H1 (cell line): ENCODE measurements around the gene CTRL. TPM values are rescaled to one million over a fixed set of nuclear protein-coding genes. Genes with fewer than 3 reads are reported as not detected.
A peak's percentile ranks its signal among the peaks of the same experiment; 100 is the strongest.

Experiments used
- CTCF ChIA-PET: fragments of 300-600 bp; sonication (Branson Sonifier 250); formaldehyde crosslinking; loops from one replicate; lab custom pipeline; 2021; ENCODE audit not compliant: partially characterized antibody; lab: Charles Lee
- POLR2A ChIA-PET: fragments of 300-600 bp; sonication (Branson Sonifier 250); formaldehyde crosslinking; loops from one replicate; lab custom pipeline; 2021; ENCODE audit warnings: inconsistent platforms; ENCODE audit not compliant: partially characterized antibody; lab: Charles Lee
- DNase-seq, 2 experiments: peaks; one replicate each; pipeline versions ENCODE4 v3.0.0 to v3.0.0-alpha.2; 2010 to 2022; ENCODE audit warnings: low spot score in 2 of 2, low read depth in 1 of 2, mixed read lengths in 1 of 2
- FAIRE-seq: peaks from 2 replicates; lab custom pipeline; 2011; peaks lifted over from hg19 to GRCh38; lab: Jason Lieb, UNC
- H2AFZ ChIP-seq: 2 replicates; pipeline ENCODE4 v1.8.1; 2012; ENCODE audit warnings: low read length, inconsistent platforms
- H2AK5ac ChIP-seq: 2 replicates; pipeline ENCODE4 v1.6.1; 2013; ENCODE audit warnings: low read depth, low read length
- H2BK120ac ChIP-seq: replicated peaks from 2 replicates; pipeline ENCODE3; 2013; ENCODE audit warnings: low read depth, low read length, inconsistent platforms
- H2BK12ac ChIP-seq: 2 replicates; pipeline ENCODE4 v1.6.1; 2013; ENCODE audit warnings: low read depth, low read length
- H2BK15ac ChIP-seq: 2 replicates; pipeline ENCODE4 v1.6.1; 2013; ENCODE audit warnings: low read length
- H2BK20ac ChIP-seq: 2 replicates; pipeline ENCODE4 v1.6.1; 2013; ENCODE audit warnings: low read length
- H2BK5ac ChIP-seq: 2 replicates; pipeline ENCODE4 v1.6.1; 2013; ENCODE audit warnings: low read depth, low read length
- H3K14ac ChIP-seq: 2 replicates; pipeline ENCODE4 v1.6.1; 2013; ENCODE audit warnings: inconsistent platforms; ENCODE audit not compliant: insufficient read length
- H3K18ac ChIP-seq: 2 replicates; pipeline ENCODE4 v1.6.1; 2013; ENCODE audit warnings: low read length; ENCODE audit errors: extremely low read depth
- H3K23ac ChIP-seq: 2 replicates; pipeline ENCODE4 v1.6.1; 2013; ENCODE audit warnings: inconsistent platforms; ENCODE audit not compliant: insufficient read length
- H3K23me2 ChIP-seq: 2 replicates; pipeline ENCODE4 v1.6.1; 2013; ENCODE audit warnings: low read depth, low read length
- H3K27ac ChIP-seq: 2 replicates; pipeline ENCODE4 v1.6.1; 2011; ENCODE audit warnings: low read depth, low read length, inconsistent platforms
- H3K27me3 ChIP-seq, 4 experiments: replicated peaks in 1 of 4; 1 replicate in 1 of 4; 2 replicates in 3 of 4; pipeline versions ENCODE4 v1.6.1 to v1.8.1; 2011 to 2013; ENCODE audit warnings: low read length in 3 of 4, mild to moderate bottlenecking in 3 of 4, inconsistent platforms in 2 of 4, mixed read lengths in 2 of 4, moderate library complexity in 1 of 4; ENCODE audit not compliant: control insufficient read depth in 3 of 4, insufficient read depth in 3 of 4; ENCODE audit errors: extremely low read depth in 1 of 4
- H3K36me3 ChIP-seq, 4 experiments: 2 replicates each; pipeline versions ENCODE4 v1.6.1 to v1.8.1; 2011 to 2013; ENCODE audit warnings: mild to moderate bottlenecking in 4 of 4, low read length in 3 of 4, moderate library complexity in 2 of 4, control low read depth in 1 of 4, inconsistent platforms in 1 of 4; ENCODE audit not compliant: insufficient read depth in 4 of 4, control insufficient read depth in 2 of 4
- H3K4ac ChIP-seq: replicated peaks from 2 replicates; pipeline ENCODE3; 2013; ENCODE audit warnings: low read length, low read depth, mixed read lengths, inconsistent platforms; ENCODE audit not compliant: insufficient read length
- H3K4me1 ChIP-seq, 4 experiments: replicated peaks in 1 of 4; 1 replicate in 1 of 4; 2 replicates in 3 of 4; pipeline versions ENCODE4 v1.6.1 to v1.8.1; 2011 to 2013; ENCODE audit warnings: low read length in 3 of 4, inconsistent platforms in 2 of 4, mixed read lengths in 1 of 4; ENCODE audit not compliant: insufficient read depth in 4 of 4, control insufficient read depth in 3 of 4
- H3K4me2 ChIP-seq, 2 experiments: 2 replicates each; pipeline versions ENCODE4 v1.6.1 to v1.8.1; 2011 to 2013; ENCODE audit warnings: low read depth in 2 of 2, low read length in 2 of 2, control low read depth in 1 of 2, inconsistent platforms in 1 of 2, mild to moderate bottlenecking in 1 of 2; ENCODE audit not compliant: insufficient read depth in 1 of 2
- H3K4me3 ChIP-seq, 4 experiments: fragments of 200-600, 300-600 bp in 1 of 4; sonication (generic), shearing (Covaris generic), sonication (Bioruptor Twin) in 1 of 4; 2 replicates each; pipeline versions ENCODE4 v1.5.1 to v1.8.1; 2011 to 2016; ENCODE audit warnings: low read length in 4 of 4, low read depth in 3 of 4, control low read depth in 2 of 4, inconsistent platforms in 2 of 4, mild to moderate bottlenecking in 2 of 4, mixed read lengths in 1 of 4, moderate library complexity in 1 of 4; ENCODE audit not compliant: insufficient read depth in 2 of 4; ENCODE audit errors: extremely low read depth in 1 of 4
- H3K56ac ChIP-seq: replicated peaks from 2 replicates; pipeline ENCODE3; 2013; ENCODE audit warnings: low read depth, mild to moderate bottlenecking, mixed read lengths, low read length, inconsistent platforms; ENCODE audit not compliant: insufficient read length
- H3K79me1 ChIP-seq: 2 replicates; pipeline ENCODE4 v1.6.1; 2013; ENCODE audit warnings: low read depth, low read length, control low read depth
- H3K79me2 ChIP-seq, 2 experiments: 2 replicates each; pipeline versions ENCODE4 v1.6.1 to v1.8.1; 2012 to 2013; ENCODE audit warnings: low read length in 2 of 2, mild to moderate bottlenecking in 2 of 2, inconsistent platforms in 1 of 2; ENCODE audit not compliant: insufficient read depth in 2 of 2, control insufficient read depth in 1 of 2
- H3K9ac ChIP-seq, 4 experiments: replicated peaks in 1 of 4; 1 replicate in 1 of 4; 2 replicates in 3 of 4; pipeline versions ENCODE4 v1.6.1 to v1.8.1; 2011 to 2013; ENCODE audit warnings: low read depth in 3 of 4, low read length in 3 of 4, control low read depth in 2 of 4, mild to moderate bottlenecking in 2 of 4, moderate library complexity in 2 of 4, inconsistent platforms in 1 of 4; ENCODE audit errors: extremely low read depth in 1 of 4
- H3K9me3 ChIP-seq, 2 experiments: 2 replicates each; pipeline versions ENCODE4 v1.6.1 to v1.8.1; 2012 to 2013; ENCODE audit warnings: mild to moderate bottlenecking in 2 of 2, moderate library complexity in 2 of 2, control low read depth in 1 of 2, inconsistent platforms in 1 of 2, low read depth in 1 of 2, low read length in 1 of 2, mixed read lengths in 1 of 2; ENCODE audit not compliant: insufficient read depth in 2 of 2
- H4K20me1 ChIP-seq, 2 experiments: replicated peaks in 1 of 2; 2 replicates each; pipeline versions ENCODE3 to v1.8.1; 2011 to 2013; ENCODE audit warnings: inconsistent platforms in 2 of 2, low read length in 2 of 2, mild to moderate bottlenecking in 1 of 2; ENCODE audit not compliant: insufficient read depth in 2 of 2, control insufficient read depth in 1 of 2
- H4K5ac ChIP-seq: 2 replicates; pipeline ENCODE4 v1.6.1; 2013; ENCODE audit warnings: low read length, low read depth, mixed read lengths, inconsistent platforms; ENCODE audit not compliant: insufficient read length
- H4K8ac ChIP-seq: 2 replicates; pipeline ENCODE4 v1.8.0; 2013; ENCODE audit warnings: mild to moderate bottlenecking, moderate library complexity, low read length, inconsistent platforms; ENCODE audit not compliant: insufficient read depth; ENCODE audit errors: extremely low read depth
- H4K91ac ChIP-seq: replicated peaks from 2 replicates; pipeline ENCODE3; 2013; ENCODE audit warnings: low read length, mixed read lengths, inconsistent platforms; ENCODE audit not compliant: insufficient read length
- KDM1A ChIP-seq: fragments of 200-600, 300-600 bp; sonication (generic); IDR thresholded peaks from 2 replicates; pipeline ENCODE4 v1.7.1; 2016; ENCODE audit warnings: mild to moderate bottlenecking, low read length, borderline replicate concordance
- KDM4A ChIP-seq: IDR thresholded peaks from one replicate; pipeline ENCODE4 v1.7.1; 2012; ENCODE audit warnings: low read depth, mild to moderate bottlenecking, moderate library complexity, low read length, inconsistent platforms; ENCODE audit not compliant: severe bottlenecking
- PHF8 ChIP-seq: fragments of 200-600 bp; sonication (generic); conservative IDR thresholded peaks from 2 replicates; pipeline ENCODE4 v1.7.1; 2012; ENCODE audit warnings: low read depth, mild to moderate bottlenecking, inconsistent platforms, low read length, moderate library complexity
- RAD21 ChIP-seq, 2 experiments: IDR thresholded peaks in 1 of 2; conservative IDR thresholded peaks in 1 of 2; 2 replicates each; pipeline ENCODE4 v1.6.1; 2011; ENCODE audit warnings: low read depth in 2 of 2, low read length in 2 of 2, improper control_type of control experiment in 1 of 2, inconsistent platforms in 1 of 2, mild to moderate bottlenecking in 1 of 2, moderate library complexity in 1 of 2
- SAP30 ChIP-seq: fragments of 300-600 bp; sonication (generic); IDR thresholded peaks from 2 replicates; pipeline ENCODE4 v1.7.1; 2012; ENCODE audit warnings: low read length, moderate library complexity, mild to moderate bottlenecking, inconsistent platforms; ENCODE audit not compliant: insufficient read depth, insufficient replicate concordance
- TAF1 ChIP-seq: IDR thresholded peaks from 2 replicates; pipeline ENCODE4 v1.6.1; 2011; ENCODE audit warnings: mild to moderate bottlenecking, low read depth, low read length
- YY1 ChIP-seq: IDR thresholded peaks from 2 replicates; pipeline ENCODE4 v1.6.1; 2011; ENCODE audit warnings: low read depth, mild to moderate bottlenecking, low read length
- WGBS, 2 experiments: shearing (Covaris generic) in 1 of 2; methylation state at CpG; one replicate each; pipeline versions ENCODE4 v1.1.6 to v1.1.7; 2013 to 2015; ENCODE audit warnings: low lambda C conversion rate in 2 of 2, mixed read lengths in 2 of 2, inconsistent platforms in 1 of 2, low coverage in 1 of 2, missing lambda C conversion rate in 1 of 2; ENCODE audit not compliant: insufficient replicate concordance in 2 of 2, insufficient coverage in 1 of 2, insufficient read length in 1 of 2; ENCODE audit errors: extremely low coverage in 1 of 2, missing lambda C conversion rate in 1 of 2; 5-methylcytosine and 5-hydroxymethylcytosine counted together
- polyA plus RNA-seq, 7 experiments: library from polyadenylated mRNA; depleted of rRNA in 3 of 7; stranded (reverse) in 5 of 7; unstranded in 2 of 7; fragments of >200 nt in 5 of 7; fragments of 200-250 nt in 2 of 7; gene quantifications; 1 replicate in 5 of 7; 2 replicates in 1 of 7; 4 replicates in 1 of 7; pipeline versions ENCODE4 v1.2.1 to v1.2.3, GENCODE V29; 2011 to 2013; ENCODE audit warnings: missing spikeins in 2 of 7, mixed read lengths in 2 of 7
- total RNA-seq: library from RNA; stranded (reverse); fragmentation: NEBNext Ultra II Directional; extraction: Animal tissue kit (Norgen Biotek cat#: 25700); gene quantifications from 2 replicates; pipeline ENCODE4 v1.2.1, GENCODE V29; 2021
- TF ChIP-seq, protein P1 (sequence below): IDR thresholded peaks from 2 replicates; pipeline ENCODE4 v1.6.1; 2011; ENCODE audit warnings: low read depth, mild to moderate bottlenecking, low read length; ENCODE audit not compliant: insufficient read depth
- TF ChIP-seq, protein P2 (sequence below): IDR thresholded peaks from 2 replicates; pipeline ENCODE4 v1.6.1; 2011; ENCODE audit warnings: low read length, improper control_type of control experiment

The CTRL gene
- total and polyA plus RNA-seq, 2 of the 8 experiments (the other 6 are each of a cell fraction or from before 2014, with no cell fraction given): 1.7 to 4.2 TPM

DNA sequence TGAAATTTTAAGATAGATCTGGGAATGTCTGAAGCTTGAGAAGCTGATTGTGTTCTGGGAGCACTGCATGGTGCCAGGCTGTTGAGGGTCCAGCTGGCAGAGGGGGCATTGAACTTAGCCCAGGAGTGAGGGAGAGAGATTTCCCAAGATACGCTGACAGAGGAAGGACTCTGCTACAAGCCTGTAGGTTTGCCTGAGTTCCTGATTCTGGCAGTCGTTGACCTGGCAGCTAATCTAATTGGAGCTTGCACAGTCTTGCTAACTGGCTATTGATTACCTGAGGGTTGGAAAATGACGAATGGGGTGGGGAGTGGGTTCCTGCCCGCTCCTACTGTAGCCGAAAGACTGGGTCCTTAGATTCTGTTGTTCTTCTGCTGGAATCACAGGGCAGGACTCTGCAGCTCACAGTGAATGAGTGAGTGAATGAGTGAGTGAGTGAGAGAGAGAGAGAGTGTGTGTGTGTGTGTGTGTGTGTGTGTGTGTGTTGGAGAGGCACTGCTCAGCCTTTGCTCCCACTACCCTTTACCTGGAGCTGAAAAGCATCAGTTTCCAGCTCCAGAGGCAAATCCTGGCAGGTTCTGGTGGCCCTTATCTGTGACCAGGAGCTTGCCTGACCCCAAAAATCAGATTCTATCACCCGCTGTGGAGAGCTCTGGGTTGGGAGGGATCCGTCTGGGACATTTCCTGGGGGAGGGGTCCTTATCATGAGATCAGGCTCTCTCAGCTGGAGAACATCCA, 16.7 kb downstream of the CTRL start:
- no peak overlapping the region for H2AK5ac ChIP-seq
- no peak overlapping the region for H3K4me3 ChIP-seq
- no peaks in the 10 kb centered on the region; a peak in 1 of 4 replicates for H3K79me2 ChIP-seq
- H3K23me2 ChIP-seq: no peaks in the 10 kb centered on the region
- H3K4ac ChIP-seq: no peak overlapping the region
- no peak overlapping the region for H4K91ac ChIP-seq
- H2BK12ac ChIP-seq: no peak overlapping the region
- H3K9ac ChIP-seq: peak overlapping the region in 1 of 4 experiments; percentile 56; a peak in 2 of 7 replicates
- WGBS, 2 experiments: 78% methylated on average over 7 of the region's 7 CpGs; no CpG with 5 or more reads in 1 of the 2 experiments
- no peak overlapping the region for H3K56ac ChIP-seq
- H2BK15ac ChIP-seq: no peak overlapping the region
- FAIRE-seq (no peak), DNase-seq (no peak)
- H3K79me1 ChIP-seq: peaks cover 10% of the 10 kb centered on the region
- ChIA-PET CTCF (interaction anchor here (0.7 to 4.1 kb wide), 14 partner anchors 11 to 401 kb away, joined by 3 to 39 read pairs (median 4); partner anchors contain the start of genes LCAT and NRN1L), POLR2A (interaction anchor here (0.9 to 2.0 kb wide), 9 partner anchors 10 to 143 kb away, joined by 3 to 9 read pairs (median 3); partner anchors contain the start of genes PSKH1 and PSMB10)
- H2AFZ ChIP-seq: no peak overlapping the region
- H3K27ac ChIP-seq: peak overlapping the region; percentile 22; the same call in 1 of the 2 replicates
- no peak overlapping the region for H4K5ac ChIP-seq
- no peak overlapping the region for H2BK120ac ChIP-seq
- no peak overlapping the region; the same call in 1 of the 2 replicates for H2BK5ac ChIP-seq
- H2BK20ac ChIP-seq: no peak overlapping the region
- H4K8ac ChIP-seq: no peak overlapping the region
- H3K36me3 ChIP-seq: peaks cover 0 to under 1% (median 0%) of the 10 kb centered on the region in 4 experiments; a peak in 2 of 8 replicates
- H3K18ac ChIP-seq: peak overlapping the region; percentile 24; the same call in 1 of the 2 replicates
- H3K23ac ChIP-seq: no peak overlapping the region
- H3K4me1 ChIP-seq: peaks cover 0 to 10% (median 4%) of the 10 kb centered on the region in 4 experiments; a peak in 6 of 7 replicates
- peaks cover 2 to 5% of the 10 kb centered on the region in 2 experiments for H4K20me1 ChIP-seq
- H3K9me3 ChIP-seq: no peaks in the 10 kb centered on the region
- no peaks in the 10 kb centered on the region for H3K27me3 ChIP-seq
- H3K4me2 ChIP-seq: 0 out of 4 replicates have a peak overlapping the region, but pooled peaks have one; percentile 6 to 12
- H3K14ac ChIP-seq: no peak overlapping the region
- no peak for TF ChIP-seq RAD21 (IDR thresholded peaks at IDR 0.05 in 1 of 2, conservative IDR thresholded peaks at IDR 0.05 in 1 of 2; ENCODE audit: low read depth in 2 of 2, low read length in 2 of 2)
- no peak for TF ChIP-seq PHF8
- TF ChIP-seq TAF1: no peak
- TF ChIP-seq KDM1A: no peak
- TF ChIP-seq, protein P1, sequence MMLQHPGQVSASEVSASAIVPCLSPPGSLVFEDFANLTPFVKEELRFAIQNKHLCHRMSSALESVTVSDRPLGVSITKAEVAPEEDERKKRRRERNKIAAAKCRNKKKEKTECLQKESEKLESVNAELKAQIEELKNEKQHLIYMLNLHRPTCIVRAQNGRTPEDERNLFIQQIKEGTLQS: no peak
- TF ChIP-seq YY1: no peak
- no peak for TF ChIP-seq KDM4A
- TF ChIP-seq, protein P2, sequence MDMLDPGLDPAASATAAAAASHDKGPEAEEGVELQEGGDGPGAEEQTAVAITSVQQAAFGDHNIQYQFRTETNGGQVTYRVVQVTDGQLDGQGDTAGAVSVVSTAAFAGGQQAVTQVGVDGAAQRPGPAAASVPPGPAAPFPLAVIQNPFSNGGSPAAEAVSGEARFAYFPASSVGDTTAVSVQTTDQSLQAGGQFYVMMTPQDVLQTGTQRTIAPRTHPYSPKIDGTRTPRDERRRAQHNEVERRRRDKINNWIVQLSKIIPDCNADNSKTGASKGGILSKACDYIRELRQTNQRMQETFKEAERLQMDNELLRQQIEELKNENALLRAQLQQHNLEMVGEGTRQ: no peak
- TF ChIP-seq SAP30: no peak
